ENCODE measurements around the gene AKT3.

The AKT3 gene

GRCh38 chr1:243726806-243727502 is 123.1 kb downstream of the AKT3 start:
- Histone ChIP-seq H3K27ac (ENCODE audit: low read depth, low read length) (no peak overlapping the region), H3K4me3 (ENCODE audit: low read length) (no peak overlapping the region), H3K27me3 (ENCODE audit: control insufficient read depth, low read length) (no peaks in the 10 kb centered on the region), H3K79me2 (ENCODE audit: control insufficient read depth, low read length) (no peaks in the 10 kb centered on the region), H3K4me2 (ENCODE audit: low read length) (no peak overlapping the region), H3K4me1 (ENCODE audit: control insufficient read depth, low read length) (peaks cover 19% of the 10 kb centered on the region), H3K9me2 (replicated peaks; ENCODE audit: control insufficient read depth, low read length) (no peaks in the 10 kb centered on the region), H3F3A (ENCODE audit: control insufficient read depth, insufficient read depth) (peaks cover 8% of the 10 kb centered on the region), H3K9me3 (ENCODE audit: control insufficient read depth, insufficient read depth, low read length) (peaks cover 9% of the 10 kb centered on the region; the same call in 1 of the 2 replicates), H4K20me1 (ENCODE audit: control insufficient read depth, insufficient read depth, low read depth, low read length) (no peaks in the 10 kb centered on the region), H3K36me3 (ENCODE audit: control insufficient read depth, low read length) (no peaks in the 10 kb centered on the region)
- TF ChIP-seq CTCF (IDR thresholded peaks at IDR 0.05; ENCODE audit: low read depth, low read length, poor library complexity, severe bottlenecking), result no peak
- no peak for TF ChIP-seq EZH2phosphoT487 (IDR thresholded peaks at IDR 0.05; ENCODE audit: borderline replicate concordance, low read length)

GRCh38 chr1:243725846-243726245 is 124.2 kb downstream of the AKT3 start:
- no peaks in the 10 kb centered on the region for H3K27me3 ChIP-seq (ENCODE audit: control insufficient read depth, low read length)
- no peaks in the 10 kb centered on the region for H3K9me2 ChIP-seq (replicated peaks; ENCODE audit: control insufficient read depth, low read length)
- H3K4me1 ChIP-seq (ENCODE audit: control insufficient read depth, low read length), result peaks cover 19% of the 10 kb centered on the region
- no peaks in the 10 kb centered on the region for H4K20me1 ChIP-seq (ENCODE audit: control insufficient read depth, insufficient read depth, low read depth, low read length)
- no peak overlapping the region for H3K27ac ChIP-seq (ENCODE audit: low read depth, low read length)
- no peaks in the 10 kb centered on the region for H3K79me2 ChIP-seq (ENCODE audit: control insufficient read depth, low read length)
- no peaks in the 10 kb centered on the region for H3K36me3 ChIP-seq (ENCODE audit: control insufficient read depth, low read length)
- peaks cover 8% of the 10 kb centered on the region; the same call in 1 of the 2 replicates for H3K9me3 ChIP-seq (ENCODE audit: control insufficient read depth, insufficient read depth, low read length)
- no peak overlapping the region for H3K4me2 ChIP-seq (ENCODE audit: low read length)
- H3F3A ChIP-seq (ENCODE audit: control insufficient read depth, insufficient read depth), result peaks cover 8% of the 10 kb centered on the region
- TF ChIP-seq CTCF (IDR thresholded peaks at IDR 0.05; ENCODE audit: low read depth, low read length, poor library complexity, severe bottlenecking) (no peak), EZH2phosphoT487 (IDR thresholded peaks at IDR 0.05; ENCODE audit: borderline replicate concordance, low read length) (no peak)
- H3K4me3 ChIP-seq (ENCODE audit: low read length), result no peak overlapping the region

GRCh38 chr1:243725075-243725474 is 125.0 kb downstream of the AKT3 start:
- no peak for TF ChIP-seq CTCF (IDR thresholded peaks at IDR 0.05; ENCODE audit: low read depth, low read length, poor library complexity, severe bottlenecking)
- no peak for TF ChIP-seq EZH2phosphoT487 (IDR thresholded peaks at IDR 0.05; ENCODE audit: borderline replicate concordance, low read length)
- Histone ChIP-seq H4K20me1 (ENCODE audit: control insufficient read depth, insufficient read depth, low read depth, low read length) (no peaks in the 10 kb centered on the region), H3K4me2 (ENCODE audit: low read length) (no peak overlapping the region), H3K27ac (ENCODE audit: low read depth, low read length) (no peak overlapping the region), H3K9me3 (ENCODE audit: control insufficient read depth, insufficient read depth, low read length) (peaks cover 1% of the 10 kb centered on the region; the same call in 1 of the 2 replicates), H3K27me3 (ENCODE audit: control insufficient read depth, low read length) (no peaks in the 10 kb centered on the region), H3K9me2 (replicated peaks; ENCODE audit: control insufficient read depth, low read length) (no peaks in the 10 kb centered on the region), H3K4me3 (ENCODE audit: low read length) (no peak overlapping the region), H3K36me3 (ENCODE audit: control insufficient read depth, low read length) (no peaks in the 10 kb centered on the region), H3F3A (ENCODE audit: control insufficient read depth, insufficient read depth) (peaks cover 8% of the 10 kb centered on the region), H3K79me2 (ENCODE audit: control insufficient read depth, low read length) (no peaks in the 10 kb centered on the region), H3K4me1 (ENCODE audit: control insufficient read depth, low read length) (peaks cover 19% of the 10 kb centered on the region)
